ENCODE measurements around the gene PTCRA. TPM values are rescaled to one million over a fixed set of nuclear protein-coding genes. Genes with fewer than 3 reads are reported as not detected.

The PTCRA gene
- total RNA-seq, 1 experiment from 2014 or later: not detected

DNA sequence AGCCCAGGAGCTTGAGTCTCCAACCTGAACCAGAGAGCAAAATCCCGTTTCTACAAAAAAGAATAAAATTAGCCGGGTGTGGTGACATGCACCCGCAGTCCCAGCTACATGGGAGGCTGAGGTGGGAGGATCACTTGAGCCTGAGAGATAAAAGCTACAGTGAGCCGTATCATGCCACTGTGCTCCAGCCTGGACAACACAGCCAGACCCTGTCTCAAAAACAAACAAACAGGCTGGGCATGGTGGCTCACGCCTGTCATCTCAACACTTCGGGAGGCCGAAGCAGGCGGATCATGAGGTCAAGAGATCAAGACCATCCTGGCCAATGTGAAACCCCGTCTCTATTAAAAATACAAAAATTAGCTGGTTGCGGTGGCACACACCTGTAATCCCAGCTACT, 11.4 kb upstream of the PTCRA start (continued):
- TF ChIP-seq TCF7L2 (IDR thresholded peaks at IDR 0.05; ENCODE audit: borderline replicate concordance, extremely low read depth, insufficient read depth, insufficient read length): no peak
- TF ChIP-seq, protein P1, sequence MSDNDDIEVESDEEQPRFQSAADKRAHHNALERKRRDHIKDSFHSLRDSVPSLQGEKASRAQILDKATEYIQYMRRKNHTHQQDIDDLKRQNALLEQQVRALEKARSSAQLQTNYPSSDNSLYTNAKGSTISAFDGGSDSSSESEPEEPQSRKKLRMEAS (IDR thresholded peaks at IDR 0.05): no peak
- TF ChIP-seq, protein P2, sequence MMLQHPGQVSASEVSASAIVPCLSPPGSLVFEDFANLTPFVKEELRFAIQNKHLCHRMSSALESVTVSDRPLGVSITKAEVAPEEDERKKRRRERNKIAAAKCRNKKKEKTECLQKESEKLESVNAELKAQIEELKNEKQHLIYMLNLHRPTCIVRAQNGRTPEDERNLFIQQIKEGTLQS (IDR thresholded peaks at IDR 0.05): no peak

DNA sequence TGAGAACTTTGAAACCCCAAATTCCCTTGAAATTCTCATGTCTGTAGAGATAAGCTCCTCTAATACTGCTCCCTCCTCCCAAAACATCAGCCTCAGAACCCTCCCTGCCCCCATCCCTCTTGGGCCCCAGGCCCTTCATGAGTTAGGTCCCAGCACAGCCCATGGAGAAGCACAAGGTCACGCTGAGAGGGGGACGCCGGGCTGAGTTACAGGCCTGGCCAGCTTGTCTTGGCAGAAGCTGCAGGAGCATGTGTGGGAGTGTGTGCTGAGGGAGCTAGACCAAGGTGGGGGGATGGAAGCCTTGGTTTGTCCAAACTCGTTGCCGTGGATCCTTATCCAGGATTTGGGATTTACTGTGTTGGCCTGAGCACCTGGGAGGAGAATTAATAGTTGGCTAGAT, 8.5 kb upstream of the PTCRA start:
- intact Hi-C loops (cut with micrococcal nuclease): no loop called here
- H3K4me2 ChIP-seq (ENCODE audit: low read length): no peak overlapping the region
- TF ChIP-seq RAD21 (IDR thresholded peaks at IDR 0.05; ENCODE audit: low read depth) (no peak), ELF1 (IDR thresholded peaks at IDR 0.05; ENCODE audit: borderline replicate concordance, low read depth) (no peak), SP1 (IDR thresholded peaks at IDR 0.05; ENCODE audit: low read depth) (no peak), EZH2 (IDR thresholded peaks at IDR 0.05) (no peak), FOSL1 (IDR thresholded peaks at IDR 0.05; ENCODE audit: low read depth) (no peak), YY1 (IDR thresholded peaks at IDR 0.05; ENCODE audit: extremely low read depth, insufficient replicate concordance, low read depth, low read length) (no peak), SIN3A (IDR thresholded peaks at IDR 0.05; ENCODE audit: low read depth) (no peak), POLR2AphosphoS5 (IDR thresholded peaks at IDR 0.05; ENCODE audit: low read depth, low read length) (no peak), CBX3 (IDR thresholded peaks at IDR 0.05; ENCODE audit: low read depth) (no peak), POLR2A (IDR thresholded peaks at IDR 0.05; ENCODE audit: borderline replicate concordance, extremely low read depth, insufficient read depth, insufficient read length) (no peak)
- TF ChIP-seq, protein P3, sequence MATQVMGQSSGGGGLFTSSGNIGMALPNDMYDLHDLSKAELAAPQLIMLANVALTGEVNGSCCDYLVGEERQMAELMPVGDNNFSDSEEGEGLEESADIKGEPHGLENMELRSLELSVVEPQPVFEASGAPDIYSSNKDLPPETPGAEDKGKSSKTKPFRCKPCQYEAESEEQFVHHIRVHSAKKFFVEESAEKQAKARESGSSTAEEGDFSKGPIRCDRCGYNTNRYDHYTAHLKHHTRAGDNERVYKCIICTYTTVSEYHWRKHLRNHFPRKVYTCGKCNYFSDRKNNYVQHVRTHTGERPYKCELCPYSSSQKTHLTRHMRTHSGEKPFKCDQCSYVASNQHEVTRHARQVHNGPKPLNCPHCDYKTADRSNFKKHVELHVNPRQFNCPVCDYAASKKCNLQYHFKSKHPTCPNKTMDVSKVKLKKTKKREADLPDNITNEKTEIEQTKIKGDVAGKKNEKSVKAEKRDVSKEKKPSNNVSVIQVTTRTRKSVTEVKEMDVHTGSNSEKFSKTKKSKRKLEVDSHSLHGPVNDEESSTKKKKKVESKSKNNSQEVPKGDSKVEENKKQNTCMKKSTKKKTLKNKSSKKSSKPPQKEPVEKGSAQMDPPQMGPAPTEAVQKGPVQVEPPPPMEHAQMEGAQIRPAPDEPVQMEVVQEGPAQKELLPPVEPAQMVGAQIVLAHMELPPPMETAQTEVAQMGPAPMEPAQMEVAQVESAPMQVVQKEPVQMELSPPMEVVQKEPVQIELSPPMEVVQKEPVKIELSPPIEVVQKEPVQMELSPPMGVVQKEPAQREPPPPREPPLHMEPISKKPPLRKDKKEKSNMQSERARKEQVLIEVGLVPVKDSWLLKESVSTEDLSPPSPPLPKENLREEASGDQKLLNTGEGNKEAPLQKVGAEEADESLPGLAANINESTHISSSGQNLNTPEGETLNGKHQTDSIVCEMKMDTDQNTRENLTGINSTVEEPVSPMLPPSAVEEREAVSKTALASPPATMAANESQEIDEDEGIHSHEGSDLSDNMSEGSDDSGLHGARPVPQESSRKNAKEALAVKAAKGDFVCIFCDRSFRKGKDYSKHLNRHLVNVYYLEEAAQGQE (IDR thresholded peaks at IDR 0.05; ENCODE audit: low read depth): no peak
- TF ChIP-seq, protein P2 (IDR thresholded peaks at IDR 0.05): no peak
- BruUV-seq (replicated peaks): no TSS peak
- no peaks in the 10 kb centered on the region for H3K27me3 ChIP-seq (ENCODE audit: insufficient read depth, low read length)
- no peak for DNase-seq (ENCODE audit: low read depth, low spot score)
- H3K36me3 ChIP-seq (ENCODE audit: control insufficient read depth in 1 of 2, insufficient read depth in 2 of 2, low read length in 2 of 2): no peaks in the 10 kb centered on the region
- H3K9me3 ChIP-seq (ENCODE audit: control insufficient read depth in 1 of 2, insufficient read depth in 1 of 2, low read depth in 1 of 2, low read length in 2 of 2): no peaks in the 10 kb centered on the region
- no peaks in the 10 kb centered on the region for H4K20me1 ChIP-seq (ENCODE audit: insufficient read depth)
- ATAC-seq: no peak
- CTCF ChIA-PET: no interaction called here
- POLR2A ChIA-PET: no interaction called here
- H3K9ac ChIP-seq (ENCODE audit: low read length): no peak overlapping the region
- H3K79me2 ChIP-seq (ENCODE audit: insufficient read depth, low read length): no peaks in the 10 kb centered on the region
- H3K27ac ChIP-seq (ENCODE audit: low read depth, low read length): no peak overlapping the region
- H3K4me3 ChIP-seq (replicated peaks in 1 of 2; ENCODE audit: low read depth in 1 of 2, low read length in 2 of 2): no peak overlapping the region
- RAD21 ChIA-PET (ENCODE audit: low non-redundant PET in 1 of 2, low total read pairs in 2 of 2, uncharacterized antibody in 2 of 2, unreplicated experiment in 2 of 2): no interaction called here
- H3K9me2 ChIP-seq (ENCODE audit: insufficient read depth): no peaks in the 10 kb centered on the region
- H2AFZ ChIP-seq (ENCODE audit: low read depth, low read length, poor library complexity, severe bottlenecking): no peak overlapping the region
- no peaks in the 10 kb centered on the region for H3K4me1 ChIP-seq (ENCODE audit: control insufficient read depth in 1 of 2, insufficient read depth in 2 of 2, low read length in 2 of 2)
